ENCODE results near the gene TRIP12. TPM values are rescaled to one million over a fixed set of nuclear protein-coding genes. Genes with fewer than 3 reads are reported as not detected.
"Not testable (repeated sequence)": the region's sequence is repeated elsewhere in the genome, so short reads cannot be mapped to it uniquely, and the experiment has no call there.

The TRIP12 gene
- total RNA-seq, 1 experiment from 2014 or later, result 252 TPM

DNA sequence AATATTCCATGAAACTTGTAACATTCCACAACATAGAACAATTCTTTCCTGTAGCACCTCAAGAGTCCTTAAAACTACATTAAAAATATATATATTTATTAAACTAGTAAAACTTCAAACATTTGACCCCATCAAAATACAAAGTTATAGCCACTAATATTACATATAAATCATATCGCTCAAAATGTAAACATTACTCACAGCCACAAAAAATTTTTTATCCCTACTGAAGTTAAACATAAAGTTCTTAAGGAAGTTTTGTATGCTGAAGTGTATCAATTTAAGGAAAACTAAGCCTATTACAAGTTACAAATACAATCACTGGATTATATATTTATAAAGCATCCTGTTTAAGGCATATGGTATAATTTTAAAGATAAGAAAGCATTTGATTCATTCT is 127.2 kb downstream of the TRIP12 start:
- H3K4me1 Mint-ChIP-seq (ENCODE audit: low read depth, unreplicated experiment), result no peaks in the 10 kb centered on the region
- CTCF ChIA-PET, result no interaction called here
- no peak for DNase-seq
- H3K36me3 Mint-ChIP-seq (ENCODE audit: insufficient read depth, unreplicated experiment), result peaks cover 44% of the 10 kb centered on the region
- H3K9me3 Mint-ChIP-seq (ENCODE audit: low read depth, unreplicated experiment), result no peaks in the 10 kb centered on the region
- TF ChIP-seq, protein P1, sequence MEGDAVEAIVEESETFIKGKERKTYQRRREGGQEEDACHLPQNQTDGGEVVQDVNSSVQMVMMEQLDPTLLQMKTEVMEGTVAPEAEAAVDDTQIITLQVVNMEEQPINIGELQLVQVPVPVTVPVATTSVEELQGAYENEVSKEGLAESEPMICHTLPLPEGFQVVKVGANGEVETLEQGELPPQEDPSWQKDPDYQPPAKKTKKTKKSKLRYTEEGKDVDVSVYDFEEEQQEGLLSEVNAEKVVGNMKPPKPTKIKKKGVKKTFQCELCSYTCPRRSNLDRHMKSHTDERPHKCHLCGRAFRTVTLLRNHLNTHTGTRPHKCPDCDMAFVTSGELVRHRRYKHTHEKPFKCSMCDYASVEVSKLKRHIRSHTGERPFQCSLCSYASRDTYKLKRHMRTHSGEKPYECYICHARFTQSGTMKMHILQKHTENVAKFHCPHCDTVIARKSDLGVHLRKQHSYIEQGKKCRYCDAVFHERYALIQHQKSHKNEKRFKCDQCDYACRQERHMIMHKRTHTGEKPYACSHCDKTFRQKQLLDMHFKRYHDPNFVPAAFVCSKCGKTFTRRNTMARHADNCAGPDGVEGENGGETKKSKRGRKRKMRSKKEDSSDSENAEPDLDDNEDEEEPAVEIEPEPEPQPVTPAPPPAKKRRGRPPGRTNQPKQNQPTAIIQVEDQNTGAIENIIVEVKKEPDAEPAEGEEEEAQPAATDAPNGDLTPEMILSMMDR (IDR thresholded peaks at IDR 0.05; ENCODE audit: unreplicated experiment), result no peak
- H3K27ac Mint-ChIP-seq (ENCODE audit: unreplicated experiment), result no peak overlapping the region
- BruUV-seq (replicated peaks), result no TSS peak
- H3K27me3 Mint-ChIP-seq (ENCODE audit: unreplicated experiment), result no peaks in the 10 kb centered on the region
- H3K4me3 Mint-ChIP-seq (ENCODE audit: low read depth, unreplicated experiment), result no peak overlapping the region
- intact Hi-C loops (cut with micrococcal nuclease; ENCODE audit: unreplicated experiment), result no loop called here

DNA sequence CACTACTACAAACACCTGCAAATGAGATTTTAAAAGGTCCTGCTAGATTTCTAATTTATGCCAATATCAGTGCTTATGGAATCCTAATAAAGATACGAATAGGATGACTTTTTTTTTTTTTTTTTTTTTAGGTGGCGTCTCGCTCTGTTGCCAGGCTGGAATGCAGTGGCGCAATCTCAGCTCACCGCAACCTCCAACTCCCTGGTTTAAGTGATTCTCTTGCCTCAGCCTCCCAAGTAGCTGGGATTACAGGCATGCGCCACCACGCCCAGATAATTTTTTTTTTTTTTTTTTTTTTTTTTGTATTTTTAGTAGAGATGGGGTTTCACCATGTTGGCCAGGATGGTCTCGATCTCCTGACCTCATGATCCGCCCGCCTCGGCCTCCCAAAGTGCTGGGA is 135.5 kb downstream of the TRIP12 start:
- peaks cover 37% of the 10 kb centered on the region for H3K36me3 Mint-ChIP-seq (ENCODE audit: insufficient read depth, unreplicated experiment)
- H3K9me3 Mint-ChIP-seq (ENCODE audit: low read depth, unreplicated experiment); H3K27ac Mint-ChIP-seq (ENCODE audit: unreplicated experiment); H3K4me1 Mint-ChIP-seq (ENCODE audit: low read depth, unreplicated experiment); CTCF ChIA-PET; BruUV-seq (replicated peaks); intact Hi-C loops (cut with micrococcal nuclease; ENCODE audit: unreplicated experiment); DNase-seq; H3K4me3 Mint-ChIP-seq (ENCODE audit: low read depth, unreplicated experiment); H3K27me3 Mint-ChIP-seq (ENCODE audit: unreplicated experiment): not testable (repeated sequence)

DNA sequence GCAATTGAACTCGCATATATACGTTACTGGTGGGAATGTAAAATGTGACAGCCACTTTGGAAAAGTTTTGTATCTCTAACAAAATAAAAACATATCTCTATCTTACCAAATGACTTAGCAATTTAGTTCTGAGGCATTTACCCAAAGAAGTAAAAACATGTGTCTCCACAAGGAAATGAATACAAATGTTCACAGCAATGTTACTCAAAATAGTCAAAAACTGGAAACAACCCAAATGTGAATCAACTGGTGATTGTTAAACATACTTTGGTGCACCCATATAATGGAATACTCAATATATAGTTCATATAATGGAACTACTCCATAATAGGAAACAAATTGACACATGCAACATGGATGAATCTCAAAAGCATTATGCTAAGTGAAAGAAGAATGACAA is 137.0 kb downstream of the TRIP12 start:
- BruUV-seq (replicated peaks), result no TSS peak
- no peaks in the 10 kb centered on the region for H3K9me3 Mint-ChIP-seq (ENCODE audit: low read depth, unreplicated experiment)
- peaks cover 27% of the 10 kb centered on the region for H3K36me3 Mint-ChIP-seq (ENCODE audit: insufficient read depth, unreplicated experiment)

DNA sequence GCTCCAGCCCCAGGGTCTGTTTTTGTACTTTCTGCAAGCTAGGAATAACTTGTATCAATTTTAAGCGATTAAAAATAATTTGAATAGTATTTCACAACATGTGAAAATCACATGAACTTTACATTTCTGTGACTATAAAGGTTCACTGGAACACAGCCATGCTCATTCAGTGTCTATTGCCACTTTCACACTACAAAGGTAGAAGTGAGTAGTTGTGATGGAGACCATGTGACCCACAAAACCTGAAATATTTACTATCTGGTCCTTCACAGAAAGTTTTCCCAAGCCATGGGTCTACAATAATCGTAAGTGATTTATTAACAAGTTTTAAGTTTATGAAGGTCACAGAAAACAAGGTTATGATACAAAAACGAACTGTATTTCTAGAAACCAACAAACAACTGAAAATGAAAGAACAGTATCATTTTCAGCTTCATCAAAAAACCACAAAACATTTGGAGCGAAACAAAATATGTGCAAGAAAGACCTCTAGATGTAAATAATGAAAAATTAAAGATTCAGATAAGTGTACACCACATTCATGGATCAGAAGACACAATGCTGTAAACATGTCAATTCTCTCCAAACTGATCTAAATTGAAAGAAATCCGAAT is 138.6 kb downstream of the TRIP12 start:
- H3K9me3 Mint-ChIP-seq (ENCODE audit: low read depth, unreplicated experiment), result no peaks in the 10 kb centered on the region
- TF ChIP-seq, protein P1 (IDR thresholded peaks at IDR 0.05; ENCODE audit: unreplicated experiment), result no peak
- DNase-seq, result no peak
- BruUV-seq (replicated peaks), result no TSS peak
- H3K4me1 Mint-ChIP-seq (ENCODE audit: low read depth, unreplicated experiment), result peaks cover 18% of the 10 kb centered on the region
- no peak overlapping the region for H3K27ac Mint-ChIP-seq (ENCODE audit: unreplicated experiment)
- H3K36me3 Mint-ChIP-seq (ENCODE audit: insufficient read depth, unreplicated experiment), result peaks cover 24% of the 10 kb centered on the region
- intact Hi-C loops (cut with micrococcal nuclease; ENCODE audit: unreplicated experiment), result no loop called here
- H3K4me3 Mint-ChIP-seq (ENCODE audit: low read depth, unreplicated experiment), result no peak overlapping the region
- H3K27me3 Mint-ChIP-seq (ENCODE audit: unreplicated experiment), result no peaks in the 10 kb centered on the region
- CTCF ChIA-PET, result no interaction called here

More for the DNA sequence above, 137.0 kb downstream of the TRIP12 start:
- TF ChIP-seq, protein P1 (IDR thresholded peaks at IDR 0.05; ENCODE audit: unreplicated experiment), result no peak
- CTCF ChIA-PET, result no interaction called here
- no peak overlapping the region for H3K4me3 Mint-ChIP-seq (ENCODE audit: low read depth, unreplicated experiment)
- peaks cover 18% of the 10 kb centered on the region for H3K4me1 Mint-ChIP-seq (ENCODE audit: low read depth, unreplicated experiment)
- intact Hi-C loops (cut with micrococcal nuclease; ENCODE audit: unreplicated experiment), result no loop called here
- no peaks in the 10 kb centered on the region for H3K27me3 Mint-ChIP-seq (ENCODE audit: unreplicated experiment)
- no peak overlapping the region for H3K27ac Mint-ChIP-seq (ENCODE audit: unreplicated experiment)
- DNase-seq, result no peak

Data from Calu3 (cell line).